Measurements from ENCODE around the gene KRTAP12-3. TPM values are rescaled to one million over a fixed set of nuclear protein-coding genes. Genes with fewer than 3 reads are reported as not detected.
"Not testable (repeated sequence)": the region's sequence is repeated elsewhere in the genome, so short reads cannot be mapped to it uniquely, and the experiment has no call there.

KRTAP12-3 gene
- total RNA-seq, 3 donors from 2014 or later = not detected

DNA sequence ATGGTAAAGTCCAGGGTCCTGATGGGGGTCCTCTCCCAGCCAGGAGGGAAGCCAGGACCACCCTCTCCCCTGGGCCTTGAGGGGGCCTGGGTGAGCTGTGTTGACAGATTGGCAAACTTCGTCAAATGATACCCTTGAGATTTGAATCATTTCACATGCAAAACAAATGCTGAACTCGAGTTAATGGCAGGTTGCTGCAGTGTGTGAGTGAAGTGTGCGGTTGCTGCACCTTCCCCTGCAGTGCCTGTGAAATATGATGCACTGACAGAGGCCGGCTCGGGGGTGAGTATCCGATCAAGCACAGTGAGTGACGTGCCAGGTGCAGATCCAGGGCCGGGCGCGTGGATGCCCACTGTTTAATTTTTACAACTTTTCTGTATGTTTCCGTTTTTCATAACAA lies 29.9 kb downstream of the KRTAP12-3 start:
- no peak for DNase-seq (ENCODE audit: low spot score in 2 of 2)
- intact Hi-C loops (cut with DNase I; ENCODE audit: low total_unique reads) = no loop called here
- no peaks in the 10 kb centered on the region for H3K36me3 ChIP-seq
- TF ChIP-seq POLR2AphosphoS5 (IDR thresholded peaks at IDR 0.05) = no peak
- TF ChIP-seq POLR2A (IDR thresholded peaks at IDR 0.05) = no peak
- TF ChIP-seq, protein P1, sequence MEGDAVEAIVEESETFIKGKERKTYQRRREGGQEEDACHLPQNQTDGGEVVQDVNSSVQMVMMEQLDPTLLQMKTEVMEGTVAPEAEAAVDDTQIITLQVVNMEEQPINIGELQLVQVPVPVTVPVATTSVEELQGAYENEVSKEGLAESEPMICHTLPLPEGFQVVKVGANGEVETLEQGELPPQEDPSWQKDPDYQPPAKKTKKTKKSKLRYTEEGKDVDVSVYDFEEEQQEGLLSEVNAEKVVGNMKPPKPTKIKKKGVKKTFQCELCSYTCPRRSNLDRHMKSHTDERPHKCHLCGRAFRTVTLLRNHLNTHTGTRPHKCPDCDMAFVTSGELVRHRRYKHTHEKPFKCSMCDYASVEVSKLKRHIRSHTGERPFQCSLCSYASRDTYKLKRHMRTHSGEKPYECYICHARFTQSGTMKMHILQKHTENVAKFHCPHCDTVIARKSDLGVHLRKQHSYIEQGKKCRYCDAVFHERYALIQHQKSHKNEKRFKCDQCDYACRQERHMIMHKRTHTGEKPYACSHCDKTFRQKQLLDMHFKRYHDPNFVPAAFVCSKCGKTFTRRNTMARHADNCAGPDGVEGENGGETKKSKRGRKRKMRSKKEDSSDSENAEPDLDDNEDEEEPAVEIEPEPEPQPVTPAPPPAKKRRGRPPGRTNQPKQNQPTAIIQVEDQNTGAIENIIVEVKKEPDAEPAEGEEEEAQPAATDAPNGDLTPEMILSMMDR (IDR thresholded peaks at IDR 0.05) = no peak
- no peak overlapping the region for H3K4me3 ChIP-seq
- no peak overlapping the region for H3K27ac ChIP-seq
- H3K4me1 ChIP-seq = no peaks in the 10 kb centered on the region
- peaks cover 0 to 31% of the 10 kb centered on the region in 2 donors for H3K27me3 ChIP-seq
- peaks cover under 1 to 10% of the 10 kb centered on the region in 2 donors for H3K9me3 ChIP-seq

DNA sequence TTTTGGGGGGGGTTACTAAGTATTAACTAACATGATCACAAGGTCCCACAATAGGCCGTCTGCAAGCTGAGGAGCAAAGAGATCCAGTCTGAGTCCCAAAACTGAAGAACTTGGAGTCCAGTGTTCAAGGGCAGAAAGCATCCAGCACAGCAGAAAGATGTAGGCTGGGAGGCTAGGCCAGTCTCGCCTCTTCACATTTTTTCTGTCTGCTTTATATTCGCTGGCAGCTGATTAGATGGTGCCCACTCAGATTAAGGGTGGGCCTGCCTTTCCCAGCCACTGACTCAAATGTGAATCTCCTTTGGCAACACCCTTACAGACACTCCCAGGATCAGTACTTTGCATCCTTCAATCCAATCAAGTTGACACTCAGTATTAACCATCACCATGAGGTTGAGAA lies 32.0 kb downstream of the KRTAP12-3 start:
- intact Hi-C loops (cut with DNase I; ENCODE audit: low total_unique reads); H3K4me3 ChIP-seq; H3K4me1 ChIP-seq; DNase-seq (ENCODE audit: low spot score in 2 of 2); H3K36me3 ChIP-seq; H3K27ac ChIP-seq: not testable (repeated sequence)
- peaks cover 10 to 26% of the 10 kb centered on the region in 2 donors for H3K9me3 ChIP-seq
- H3K27me3 ChIP-seq = peaks cover 0 to 31% of the 10 kb centered on the region in 2 donors

DNA sequence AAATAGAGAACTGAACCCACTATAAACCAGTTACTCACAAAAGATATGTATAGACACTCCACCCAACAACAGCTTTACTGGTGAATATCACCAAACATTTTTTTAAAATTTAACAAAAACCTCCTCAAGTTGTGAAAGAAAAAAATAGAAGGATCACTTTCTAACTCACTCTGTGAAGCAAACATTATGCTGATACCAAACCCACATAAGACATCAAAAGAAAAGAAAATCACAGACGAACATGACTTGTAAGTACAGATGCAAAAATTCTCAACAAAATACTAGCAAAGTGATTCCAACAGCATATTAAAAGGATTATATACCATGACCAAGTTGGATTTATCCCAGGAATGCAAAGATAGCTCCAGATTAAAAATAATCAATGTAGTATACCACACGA lies 34.0 kb downstream of the KRTAP12-3 start:
- H3K27me3 ChIP-seq = peaks cover 0 to 30% of the 10 kb centered on the region in 2 donors
- TF ChIP-seq POLR2A (IDR thresholded peaks at IDR 0.05) = no peak
- TF ChIP-seq, protein P1 (IDR thresholded peaks at IDR 0.05) = no peak
- no peak for TF ChIP-seq POLR2AphosphoS5 (IDR thresholded peaks at IDR 0.05)
- no peak for DNase-seq (ENCODE audit: low spot score in 2 of 2)
- H3K36me3 ChIP-seq = no peaks in the 10 kb centered on the region
- peaks cover 10 to 26% of the 10 kb centered on the region in 2 donors for H3K9me3 ChIP-seq
- no peak overlapping the region for H3K27ac ChIP-seq
- intact Hi-C loops (cut with DNase I; ENCODE audit: low total_unique reads) = no loop called here
- no peak overlapping the region for H3K4me3 ChIP-seq
- no peaks in the 10 kb centered on the region for H3K4me1 ChIP-seq

DNA sequence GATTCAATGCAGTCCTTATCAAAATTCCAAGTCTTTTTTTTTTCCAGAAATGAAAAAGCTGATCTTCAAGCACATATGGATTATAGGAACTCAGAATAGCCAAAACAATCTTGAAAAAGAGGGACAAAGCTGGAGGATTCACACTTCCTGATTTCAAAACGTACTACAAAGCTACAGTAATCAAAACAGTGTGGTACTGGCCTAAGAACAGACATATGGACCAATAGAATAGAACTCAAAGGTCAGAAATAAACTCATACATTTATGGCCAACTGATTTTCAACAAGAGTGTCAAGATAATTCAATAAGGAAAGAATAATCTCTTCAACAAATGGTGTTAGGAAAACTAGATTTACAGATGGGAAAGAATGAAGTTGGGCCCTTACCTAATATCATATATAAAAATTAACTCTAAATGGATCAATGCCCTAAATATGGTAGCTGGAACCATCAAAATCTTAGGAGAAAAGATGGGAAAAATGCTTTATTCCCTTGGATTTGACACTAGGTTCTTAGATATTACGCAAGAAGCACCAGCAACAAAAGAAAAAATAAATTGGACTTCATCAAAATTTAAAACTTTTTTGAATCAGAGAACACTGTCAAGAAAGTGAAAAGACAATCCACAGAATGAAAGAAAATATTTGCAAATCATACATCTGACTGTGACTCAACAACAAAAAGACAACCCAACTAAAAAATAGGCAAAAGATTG lies 35.2 kb downstream of the KRTAP12-3 start:
- Histone ChIP-seq H3K4me3 (no peak overlapping the region), H3K27me3 (peaks cover 0 to 26% of the 10 kb centered on the region in 2 donors), H3K27ac (no peak overlapping the region), H3K9me3 (peaks cover 10 to 26% of the 10 kb centered on the region in 2 donors), H3K36me3 (no peaks in the 10 kb centered on the region), H3K4me1 (no peaks in the 10 kb centered on the region)
- no peak for DNase-seq (ENCODE audit: low spot score in 2 of 2)
- TF ChIP-seq, protein P1 (IDR thresholded peaks at IDR 0.05) = no peak
- TF ChIP-seq POLR2A (IDR thresholded peaks at IDR 0.05) (no peak), POLR2AphosphoS5 (IDR thresholded peaks at IDR 0.05) (no peak)
- intact Hi-C loops (cut with DNase I; ENCODE audit: low total_unique reads) = no loop called here

DNA sequence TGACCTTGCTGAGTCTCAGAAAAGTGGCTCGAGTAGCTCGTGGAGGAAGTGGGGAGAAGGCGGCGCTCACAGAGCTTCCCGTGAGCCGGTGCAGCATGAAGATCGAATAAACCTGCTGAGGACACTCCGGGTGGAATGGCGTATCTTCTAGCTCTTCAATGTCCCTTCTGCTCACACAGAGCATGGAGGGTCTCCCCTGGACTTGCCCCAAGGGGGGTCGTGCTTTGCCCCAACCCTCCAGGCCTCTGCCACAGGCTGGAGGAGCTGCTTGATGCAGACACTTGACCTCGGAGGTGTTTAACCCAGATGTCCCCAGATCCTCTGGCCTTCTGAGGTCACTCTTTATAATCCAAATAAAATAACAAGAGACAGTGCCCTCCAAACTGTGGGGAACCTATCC lies 37.0 kb downstream of the KRTAP12-3 start:
- no peaks in the 10 kb centered on the region for H3K36me3 ChIP-seq
- H3K27ac ChIP-seq = no peak overlapping the region
- peaks cover 2 to 32% of the 10 kb centered on the region in 2 donors for H3K27me3 ChIP-seq
- H3K4me1 ChIP-seq = no peaks in the 10 kb centered on the region
- TF ChIP-seq POLR2A (IDR thresholded peaks at IDR 0.05) = no peak
- TF ChIP-seq, protein P1 (IDR thresholded peaks at IDR 0.05) = no peak
- TF ChIP-seq POLR2AphosphoS5 (IDR thresholded peaks at IDR 0.05) = no peak
- no peak overlapping the region for H3K4me3 ChIP-seq
- H3K9me3 ChIP-seq = peaks cover 10 to 26% of the 10 kb centered on the region in 2 donors
- no peak for DNase-seq (ENCODE audit: low spot score in 2 of 2)
- intact Hi-C loops (cut with DNase I; ENCODE audit: low total_unique reads) = no loop called here

All from breast epithelium (tissue), 4 donors.